HG03045 (cell line): ENCODE measurements around the gene PER3.
"Not testable (repeated sequence)": the region's sequence is repeated elsewhere in the genome, so short reads cannot be mapped to it uniquely, and the experiment has no call there.

Experiments
- ATAC-seq: cut with Tn5 transposase; IDR thresholded peaks from one replicate; pipeline ENCODE4 v1.9.1; 2021; ENCODE audit warnings: mild to moderate bottlenecking, moderate library complexity; ENCODE audit not compliant: unreplicated experiment

Gene PER3

GRCh38 chr1:7778133-7778628 lies 5.9 kb upstream of the PER3 start:
- no peak for ATAC-seq

GRCh38 chr1:7780976-7781375 lies 3.1 kb upstream of the PER3 start:
- no peak for ATAC-seq

- ATAC-seq, result no peak
Measured at GRCh38 chr1:7781501-7781900, 2.6 kb upstream of the PER3 start.

- ATAC-seq, result no peak
Measured at GRCh38 chr1:7781923-7782495, 2.1 kb upstream of the PER3 start.

- no peak for ATAC-seq
Measured at GRCh38 chr1:7783178-7783711, 846 bp upstream of the PER3 start.

- no peak for ATAC-seq
Measured at GRCh38 chr1:7784492-7785071, 491 bp downstream of the PER3 start.

- no peak for ATAC-seq
Measured at GRCh38 chr1:7785108-7785507, 1.0 kb downstream of the PER3 start.

GRCh38 chr1:7786795-7787194 lies 2.7 kb downstream of the PER3 start:
- ATAC-seq, result no peak

GRCh38 chr1:7789828-7790227 lies 5.7 kb downstream of the PER3 start:
- ATAC-seq, result no peak

GRCh38 chr1:7791027-7791426 lies 6.9 kb downstream of the PER3 start:
- not testable (repeated sequence) for ATAC-seq

- ATAC-seq, result no peak
Measured at GRCh38 chr1:7795406-7795805, 11.3 kb downstream of the PER3 start.

- ATAC-seq, result no peak
Measured at GRCh38 chr1:7805460-7805859, 21.4 kb downstream of the PER3 start.

GRCh38 chr1:7808253-7808844 lies 24.3 kb downstream of the PER3 start:
- ATAC-seq, result no peak

GRCh38 chr1:7809742-7810141 lies 25.7 kb downstream of the PER3 start:
- ATAC-seq, result no peak

GRCh38 chr1:7810395-7810794 lies 26.3 kb downstream of the PER3 start:
- ATAC-seq, result no peak

GRCh38 chr1:7811476-7811875 lies 27.4 kb downstream of the PER3 start:
- no peak for ATAC-seq

GRCh38 chr1:7813677-7814373 lies 29.7 kb downstream of the PER3 start:
- no peak for ATAC-seq

- no peak for ATAC-seq
Measured at GRCh38 chr1:7821282-7821681, 37.2 kb downstream of the PER3 start.

GRCh38 chr1:7824701-7825100 lies 40.6 kb downstream of the PER3 start:
- ATAC-seq, result no peak

- no peak for ATAC-seq
Measured at GRCh38 chr1:7826363-7826762, 42.3 kb downstream of the PER3 start.

GRCh38 chr1:7827126-7827955 lies 43.2 kb downstream of the PER3 start:
- ATAC-seq, result no peak
